Neural cell (in vitro differentiated cells): ENCODE data around the gene PAX6. TPM values are rescaled to one million over a fixed set of nuclear protein-coding genes. Genes with fewer than 3 reads are reported as not detected.

Experiments used
- H2AFZ ChIP-seq: fragments of 200-600, 300-800 bp; sonication (generic), shearing (Covaris generic); 2 replicates; pipeline ENCODE4 v1.6.0; 2014; ENCODE audit warnings: low read depth, mild to moderate bottlenecking, antibody characterized with exemption, low read length, moderate library complexity
- H3F3A ChIP-seq: fragments of 200-600 bp; shearing (Covaris generic); 2 replicates; pipeline ENCODE4 v1.6.1; 2016; ENCODE audit warnings: mild to moderate bottlenecking, moderate library complexity, mixed read lengths, antibody characterized with exemption, low read length; ENCODE audit not compliant: insufficient read depth, poor library complexity, severe bottlenecking
- H3K27ac ChIP-seq: fragments of 200-600, 300-800 bp; sonication (generic), shearing (Covaris generic); 2 replicates; pipeline ENCODE4 v1.5.1; 2014; ENCODE audit warnings: mild to moderate bottlenecking, low read length, moderate library complexity
- H3K27me3 ChIP-seq: fragments of 300-800, 200-600 bp; sonication (generic), shearing (Covaris generic); 2 replicates; pipeline ENCODE4 v1.6.0; 2014; ENCODE audit warnings: mild to moderate bottlenecking, low read depth, low read length, moderate library complexity; ENCODE audit not compliant: insufficient read depth
- H3K36me3 ChIP-seq: fragments of 300-800, 200-600 bp; sonication (generic), shearing (Covaris generic); 2 replicates; pipeline ENCODE4 v1.5.1; 2014; ENCODE audit warnings: mild to moderate bottlenecking, antibody characterized with exemption, low read length, moderate library complexity; ENCODE audit not compliant: insufficient read depth
- H3K4me2 ChIP-seq: fragments of 300-800, 200-600 bp; sonication (generic), shearing (Covaris generic); 2 replicates; pipeline ENCODE4 v1.6.0; 2014; ENCODE audit warnings: mild to moderate bottlenecking, low read length
- H3K4me3 ChIP-seq: fragments of 300-800, 200-600 bp; sonication (generic), shearing (Covaris generic); 2 replicates; pipeline ENCODE4 v1.5.1; 2014; ENCODE audit warnings: mild to moderate bottlenecking, low read length, moderate library complexity
- H3K79me2 ChIP-seq: fragments of 200-600 bp; shearing (Covaris generic); replicated peaks from 2 replicates; pipeline ENCODE4 v1.6.0; 2014; ENCODE audit warnings: mild to moderate bottlenecking, low read length, moderate library complexity; ENCODE audit not compliant: insufficient read depth
- H3K9ac ChIP-seq: fragments of 300-800, 200-600 bp; sonication (generic), shearing (Covaris generic); 2 replicates; pipeline ENCODE4 v1.6.1; 2016; ENCODE audit warnings: mild to moderate bottlenecking, low read length, mixed read lengths
- H3K9me2 ChIP-seq: fragments of 200-600 bp; shearing (Covaris generic); 2 replicates; pipeline ENCODE4 v1.6.1; 2016; ENCODE audit warnings: mild to moderate bottlenecking, low read length, mixed read lengths; ENCODE audit not compliant: insufficient read depth
- H3K9me3 ChIP-seq: fragments of 200-600, 300-800 bp; sonication (generic), shearing (Covaris generic); 2 replicates; pipeline ENCODE4 v1.6.1; 2016; ENCODE audit warnings: mild to moderate bottlenecking, mixed run types, low read length, moderate library complexity, mixed read lengths
- H4K20me1 ChIP-seq: fragments of 200-600 bp; shearing (Covaris generic); 2 replicates; pipeline ENCODE4 v1.6.1; 2016; ENCODE audit warnings: mild to moderate bottlenecking, mixed run types; ENCODE audit not compliant: insufficient read depth
- CTCF ChIP-seq: fragments of 450-650 bp; IDR thresholded peaks from 2 replicates; pipeline ENCODE4 v1.5.1; 2014; ENCODE audit warnings: antibody characterized with exemption, mild to moderate bottlenecking, moderate library complexity; ENCODE audit not compliant: poor library complexity, severe bottlenecking
- EP300 ChIP-seq: fragments of 450-650 bp; conservative IDR thresholded peaks from 2 replicates; pipeline ENCODE4 v1.6.1; 2014; ENCODE audit warnings: antibody characterized with exemption, mild to moderate bottlenecking, moderate library complexity; ENCODE audit not compliant: poor library complexity, severe bottlenecking
- EZH2 ChIP-seq: fragments of 200-600, 300-800 bp; shearing (Covaris generic), sonication (generic); IDR thresholded peaks from 2 replicates; pipeline ENCODE4 v1.6.1; 2014; ENCODE audit warnings: antibody characterized with exemption, low read length, borderline replicate concordance, mild to moderate bottlenecking; ENCODE audit not compliant: insufficient read depth, poor library complexity, severe bottlenecking
- MXI1 ChIP-seq: fragments of 450-650 bp; conservative IDR thresholded peaks from 2 replicates; pipeline ENCODE4 v1.6.1; 2014; ENCODE audit warnings: antibody characterized with exemption, mild to moderate bottlenecking; ENCODE audit not compliant: poor library complexity, severe bottlenecking
- POLR2AphosphoS5 ChIP-seq: IDR thresholded peaks from 2 replicates; pipeline ENCODE4 v1.6.1; 2012
- RAD21 ChIP-seq: fragments of 450-650 bp; conservative IDR thresholded peaks from 2 replicates; pipeline ENCODE4 v1.6.1; 2014; ENCODE audit warnings: antibody characterized with exemption, mild to moderate bottlenecking, moderate library complexity
- REST ChIP-seq: IDR thresholded peaks from 2 replicates; pipeline ENCODE4 v1.6.1; 2012; ENCODE audit warnings: borderline replicate concordance
- SMC3 ChIP-seq: fragments of 450-650 bp; conservative IDR thresholded peaks from 2 replicates; pipeline ENCODE4 v1.6.1; 2014; ENCODE audit warnings: antibody characterized with exemption, mild to moderate bottlenecking, moderate library complexity; ENCODE audit not compliant: poor library complexity
- TAF1 ChIP-seq: IDR thresholded peaks from 2 replicates; pipeline ENCODE4 v1.6.1; 2012; ENCODE audit warnings: low read depth
- polyA plus RNA-seq: library from polyadenylated mRNA; depleted of rRNA; stranded (reverse); fragments of >200 nt; gene quantifications from 2 replicates; pipeline ENCODE4 v1.2.3, GENCODE V29; 2014

Gene PAX6
- polyA plus RNA-seq, 1 donor from 2014 or later = 74.7 TPM

GRCh38 chr11:31826536-31827438 lies 15.7 kb upstream of the PAX6 start:
- H2AFZ ChIP-seq = no peak overlapping the region

More at GRCh38 chr11:31826536-31827438, 15.7 kb upstream of the PAX6 start:
- H3K27ac ChIP-seq = no peak overlapping the region
- no peaks in the 10 kb centered on the region for H3K36me3 ChIP-seq
- no peaks in the 10 kb centered on the region for H3K9me3 ChIP-seq
- no peak overlapping the region for H3K9ac ChIP-seq
- H3K27me3 ChIP-seq = peaks cover 87% of the 10 kb centered on the region
- H3F3A ChIP-seq = no peaks in the 10 kb centered on the region
- no peaks in the 10 kb centered on the region for H3K9me2 ChIP-seq
- H3K4me3 ChIP-seq = no peak overlapping the region
- no peaks in the 10 kb centered on the region for H3K79me2 ChIP-seq
- TF ChIP-seq MXI1 (no peak), EZH2 (peak; percentile 48), SMC3 (no peak), TAF1 (no peak), CTCF (no peak), EP300 (no peak), RAD21 (no peak), REST (no peak), POLR2AphosphoS5 (peak; percentile 45)
- no peaks in the 10 kb centered on the region for H4K20me1 ChIP-seq
- no peak overlapping the region for H3K4me2 ChIP-seq
